ENCODE results near the gene UGDH. TPM values are rescaled to one million over a fixed set of nuclear protein-coding genes. Genes with fewer than 3 reads are reported as not detected.
"Not testable (repeated sequence)": the region's sequence is repeated elsewhere in the genome, so short reads cannot be mapped to it uniquely, and the experiment has no call there.

The UGDH gene
- 32.6 TPM for total RNA-seq

GRCh38 chr4:39527296-39528060 lies at the start of gene UGDH:
Gene UGDH (minus strand): TSS chr4:39527439. CDS start chr4:39521512, 5,927 bp downstream.
- DNase-seq, result peak; percentile 98

- DNase-seq, result no peak
Observed at GRCh38 chr4:39574946-39575345, 47.7 kb upstream of the UGDH start.

DNA sequence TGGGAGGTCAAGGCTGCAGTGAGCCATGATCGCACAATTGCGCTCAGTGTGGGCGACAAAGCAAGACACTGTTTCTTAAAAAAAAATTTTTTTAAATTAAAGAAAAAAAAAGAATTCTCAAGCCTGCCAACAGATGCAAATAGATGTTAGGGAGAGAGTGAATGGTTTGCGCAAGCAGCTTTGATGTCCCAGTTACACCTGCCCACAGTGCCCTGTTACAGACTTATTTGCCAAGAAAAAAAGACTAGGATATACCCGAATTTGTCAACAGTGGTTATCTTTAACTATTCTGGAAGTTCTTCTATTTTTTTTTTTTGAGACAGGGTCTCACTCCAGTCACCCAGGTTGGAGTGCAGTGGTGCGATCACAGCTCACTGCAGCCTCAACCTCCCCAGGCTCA lies 44.3 kb upstream of the UGDH start:
- no peak for DNase-seq

GRCh38 chr4:39571054-39571453 lies 43.8 kb upstream of the UGDH start:
- no peak for DNase-seq

- no peak for DNase-seq
Observed at GRCh38 chr4:39569209-39569608, 42.0 kb upstream of the UGDH start.

GRCh38 chr4:39568805-39569204 lies 41.6 kb upstream of the UGDH start:
- no peak for DNase-seq

- DNase-seq, result no peak
Observed at GRCh38 chr4:39565878-39566600, 38.8 kb upstream of the UGDH start.

DNA sequence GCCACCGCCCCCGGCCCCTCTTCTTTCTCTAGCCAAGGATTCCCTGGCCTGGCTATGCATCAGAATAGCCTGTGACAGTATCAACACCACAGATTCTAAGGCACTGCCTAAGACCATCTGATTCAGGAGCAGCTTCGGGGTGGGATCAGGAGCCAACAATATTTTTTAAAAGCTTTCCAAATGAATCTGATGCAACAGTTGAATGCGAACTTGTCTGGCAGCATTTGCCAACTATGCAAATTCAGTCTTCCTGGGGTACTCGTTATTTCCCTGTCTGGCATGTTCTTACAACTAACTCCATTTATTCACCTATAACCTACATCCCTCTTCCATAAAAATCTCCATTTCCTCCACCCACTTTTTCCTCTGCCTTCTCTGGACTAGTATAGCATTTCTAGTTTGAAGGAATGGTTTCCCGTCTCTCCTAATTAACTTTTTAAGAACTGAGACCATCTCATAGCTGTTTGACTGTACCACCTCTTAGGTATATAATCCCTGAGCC lies 36.2 kb upstream of the UGDH start:
- no peak for DNase-seq

DNA sequence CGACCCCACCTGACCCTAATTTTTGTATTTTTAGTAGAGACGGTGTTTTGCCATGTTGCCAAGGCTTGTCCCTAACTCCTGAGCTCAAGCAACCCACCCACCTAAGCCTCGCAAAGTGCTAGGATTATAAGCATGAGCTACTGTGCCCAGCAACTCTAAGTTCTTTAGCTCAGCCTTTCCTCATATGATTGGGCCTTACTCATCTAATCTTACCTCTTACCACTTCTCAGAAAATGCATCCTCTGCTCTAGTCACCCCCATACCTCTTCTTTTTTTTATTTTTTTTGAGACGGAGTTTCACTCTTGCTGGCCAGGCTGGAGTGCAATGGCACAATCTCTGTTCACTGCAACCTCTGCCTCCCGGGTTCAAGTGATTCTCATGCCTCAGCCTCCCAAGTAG lies 35.6 kb upstream of the UGDH start:
- no peak for DNase-seq

DNA sequence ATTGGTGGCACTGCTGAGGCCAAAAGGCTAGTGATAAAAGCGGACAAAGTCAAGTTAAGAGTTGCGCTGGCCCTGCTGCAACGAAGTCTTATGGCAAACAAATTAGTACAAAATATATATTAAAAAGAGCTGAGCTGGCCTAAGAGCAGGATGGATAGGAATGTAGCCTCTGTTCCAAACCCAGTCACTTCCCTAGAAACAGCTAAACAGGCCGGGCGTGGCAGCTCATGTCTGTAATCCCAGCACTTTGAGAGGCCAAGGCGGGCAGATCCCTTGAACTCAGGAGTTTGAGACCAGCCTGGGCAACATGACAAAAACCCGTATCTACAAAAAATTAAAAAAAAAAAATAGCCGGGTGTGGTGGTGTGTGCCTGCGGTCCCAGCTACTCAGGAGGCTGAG lies 32.4 kb upstream of the UGDH start:
- no peak for DNase-seq

- DNase-seq, result no peak
Observed at GRCh38 chr4:39555472-39555871, 28.2 kb upstream of the UGDH start.

DNA sequence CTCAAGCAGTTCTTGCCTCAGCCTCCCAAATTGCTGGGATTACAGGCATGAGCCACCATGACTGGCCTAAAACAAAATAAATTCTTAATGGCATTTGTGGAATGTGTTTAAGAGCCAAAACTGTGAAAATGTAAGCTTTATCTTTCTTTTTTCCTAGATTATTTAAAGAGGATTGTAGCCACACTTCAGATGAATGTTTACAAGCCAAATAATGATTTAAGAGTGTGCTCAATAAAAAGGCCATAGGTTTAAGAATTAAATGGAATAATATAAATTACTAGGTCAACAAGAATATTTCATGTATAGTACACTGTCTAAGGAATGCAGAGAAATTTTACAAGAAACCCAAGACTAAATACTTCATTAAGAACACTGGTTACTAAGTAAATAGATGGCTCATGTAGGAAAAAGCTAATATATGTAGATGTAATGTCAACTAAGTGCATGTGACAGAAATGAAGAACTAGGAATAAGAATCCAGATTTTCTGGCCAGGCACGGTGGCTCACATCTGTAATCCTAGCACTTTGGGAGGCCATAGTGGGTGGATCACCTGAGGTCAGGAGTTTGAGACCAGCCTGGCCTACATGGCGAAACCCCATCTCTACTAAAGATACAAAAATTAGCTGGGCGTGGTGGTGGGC lies 21.3 kb upstream of the UGDH start:
- no peak for DNase-seq

DNA sequence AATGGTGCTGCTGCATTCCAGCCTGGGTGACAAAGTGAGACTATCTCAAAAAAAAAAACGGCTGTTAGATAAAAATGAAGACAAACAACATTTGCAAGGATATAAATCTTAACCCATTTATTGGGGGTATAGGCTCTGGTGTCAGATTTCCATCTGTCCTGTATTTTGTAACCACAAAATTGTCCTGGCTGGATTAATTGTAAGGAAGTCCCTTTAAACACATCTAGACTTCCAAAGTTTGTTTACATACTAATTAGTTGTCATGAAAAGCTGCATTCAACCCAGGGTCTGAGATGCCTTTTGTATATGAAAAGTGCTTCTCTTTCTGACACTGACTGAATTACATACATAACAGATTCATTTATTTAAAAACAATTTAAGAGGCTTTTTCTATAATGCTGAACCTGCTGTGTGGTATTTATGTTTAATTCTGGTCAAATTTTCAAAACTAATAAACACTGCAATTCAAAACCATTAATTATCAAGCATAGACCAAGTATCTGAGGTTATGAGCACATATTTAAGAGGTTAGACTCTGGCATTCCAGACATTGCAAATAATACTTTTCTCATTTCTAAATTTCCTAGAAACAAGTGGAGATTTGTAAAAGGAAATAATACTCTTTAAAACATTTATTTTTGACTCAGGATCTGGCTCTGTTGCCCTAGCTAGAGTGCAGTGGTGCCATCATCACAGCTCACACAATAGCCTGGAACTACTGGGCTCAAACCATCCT lies 17.5 kb upstream of the UGDH start:
- DNase-seq, result no peak

DNA sequence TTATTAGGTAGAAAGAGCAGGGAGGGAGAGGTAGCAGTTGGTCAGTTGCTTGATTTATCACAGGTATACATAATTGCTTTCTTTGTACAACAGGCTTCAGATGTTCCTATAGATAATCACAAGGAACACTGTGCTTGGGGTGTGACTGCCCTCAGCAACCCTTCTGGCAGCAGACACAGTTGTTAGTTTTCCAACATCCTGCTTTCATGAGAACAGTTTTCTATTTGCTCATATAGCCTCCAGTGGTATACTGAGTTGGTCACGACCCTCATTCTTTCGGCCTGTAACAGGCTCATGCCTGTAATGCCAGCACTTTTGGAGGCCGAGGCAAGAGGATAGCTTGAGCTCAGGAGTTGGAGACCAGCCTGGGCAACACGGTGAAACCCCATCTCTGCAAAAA lies 16.8 kb upstream of the UGDH start:
- not testable (repeated sequence) for DNase-seq

DNA sequence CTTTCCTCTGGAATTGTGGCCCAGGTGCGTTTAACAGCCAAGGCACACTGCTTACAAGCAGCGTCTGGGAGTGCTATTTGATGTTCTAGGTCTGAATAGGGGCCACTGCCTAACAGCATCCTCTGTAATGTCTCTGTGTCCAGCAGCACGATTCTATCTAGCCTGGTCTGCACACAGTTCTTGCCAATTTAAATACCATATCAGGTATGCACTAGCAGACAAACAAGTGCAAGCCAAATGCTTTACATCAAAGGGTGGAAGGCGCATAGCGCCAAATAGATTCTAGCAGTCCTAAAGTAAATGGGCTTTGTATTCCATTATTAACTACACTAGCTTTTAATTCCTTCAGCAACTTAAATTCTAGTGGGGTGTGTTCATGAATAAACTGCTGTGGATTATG lies 15.8 kb upstream of the UGDH start:
- no peak for DNase-seq

- no peak for DNase-seq
Observed at GRCh38 chr4:39542611-39543012, 15.4 kb upstream of the UGDH start.

GRCh38 chr4:39541987-39542610 lies 14.9 kb upstream of the UGDH start:
- no peak for DNase-seq

- no peak for DNase-seq
Observed at GRCh38 chr4:39539089-39539611, 11.9 kb upstream of the UGDH start.

GRCh38 chr4:39533541-39533940 lies 6.3 kb upstream of the UGDH start:
- DNase-seq, result no peak

GRCh38 chr4:39532237-39532636 lies 5.0 kb upstream of the UGDH start:
- not testable (repeated sequence) for DNase-seq

DNA sequence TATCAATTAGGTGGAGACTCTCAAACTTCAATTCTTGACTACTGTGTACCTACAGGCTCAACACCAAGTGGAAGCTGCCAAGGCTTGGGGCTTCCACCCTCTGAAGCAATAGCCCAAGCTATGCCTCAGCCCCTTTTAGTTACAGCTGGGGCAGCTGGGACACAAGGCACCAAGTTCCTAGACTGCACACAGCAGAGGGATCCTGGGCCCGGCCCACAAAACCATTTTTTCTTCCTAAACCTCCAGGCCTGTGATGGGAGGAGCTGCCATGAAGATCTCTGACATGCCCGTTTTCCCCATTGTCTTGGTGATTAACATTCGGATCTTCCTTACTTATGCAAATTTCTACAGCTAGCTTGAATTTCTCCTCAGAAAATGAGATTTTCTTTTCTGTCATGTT lies 3.4 kb upstream of the UGDH start:
- no peak for DNase-seq

DNA sequence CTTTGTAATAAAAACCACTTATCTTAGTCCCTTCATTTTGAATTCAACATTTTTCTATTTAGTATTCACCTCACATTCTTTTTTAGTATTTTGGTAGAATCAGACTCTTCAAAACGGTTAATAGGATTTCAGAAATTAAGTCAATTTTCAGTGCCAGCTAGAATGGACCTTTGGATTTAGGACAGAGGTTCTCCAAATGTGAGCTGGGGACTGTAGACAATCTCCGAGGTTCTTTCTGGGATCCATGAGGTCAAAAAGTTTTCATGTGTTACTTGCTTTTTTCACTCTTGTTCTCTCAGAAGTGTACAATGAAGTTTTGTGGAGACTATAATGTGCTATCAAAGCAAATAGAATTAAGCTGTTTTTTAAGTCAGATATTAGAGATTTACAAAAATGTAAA lies 2.3 kb upstream of the UGDH start:
- no peak for DNase-seq
